NK-92 treated with Interleukin-12 subunit alpha and Interleukin-12 subunit beta, amount 100 ng/mL, for 24 hours (cell line): Measurements from ENCODE around the gene ZNF470.

Source experiments
- DNase-seq: peaks from one replicate; lab custom pipeline; 2025; lab: John Stamatoyannopoulos, UW

Gene ZNF470

GRCh38 chr19:56567274-56568120 is at the start of gene ZNF470:
TSS of gene ZNF470 (plus strand) at chr19:56567468. CDS start at chr19:56570312, 2,844 bp downstream.
- DNase-seq = no peak

- no peak for DNase-seq
Observed at GRCh38 chr19:56525214-56525860, 41.9 kb upstream of the ZNF470 start.

- DNase-seq = no peak
Observed at GRCh38 chr19:56537442-56537841, 29.8 kb upstream of the ZNF470 start.

- DNase-seq = no peak
Observed at GRCh38 chr19:56538254-56538760, 29.0 kb upstream of the ZNF470 start.

GRCh38 chr19:56538761-56539263 is 28.5 kb upstream of the ZNF470 start, which contains the start of gene ZFP28:
TSS of gene ZFP28 (plus strand) at chr19:56538948. CDS start at chr19:56539019, 71 bp downstream.
- no peak for DNase-seq

GRCh38 chr19:56543776-56544175 is 23.5 kb upstream of the ZNF470 start:
- DNase-seq = no peak

GRCh38 chr19:56547535-56547934 is 19.7 kb upstream of the ZNF470 start:
- no peak for DNase-seq

- DNase-seq = no peak
Observed at GRCh38 chr19:56554272-56554869, 12.9 kb upstream of the ZNF470 start.

GRCh38 chr19:56562766-56563165 is 4.5 kb upstream of the ZNF470 start:
- no peak for DNase-seq

- DNase-seq = no peak
Observed at GRCh38 chr19:56566904-56567273, 379 bp upstream of the ZNF470 start.

GRCh38 chr19:56572589-56572988 is 5.3 kb downstream of the ZNF470 start:
- DNase-seq = no peak

GRCh38 chr19:56573914-56574313 is 6.6 kb downstream of the ZNF470 start:
- DNase-seq = no peak

GRCh38 chr19:56577719-56578602 is 10.7 kb downstream of the ZNF470 start:
- no peak for DNase-seq

- DNase-seq = no peak
Observed at GRCh38 chr19:56594446-56594782, 27.1 kb downstream of the ZNF470 start.

- DNase-seq = no peak
Observed at GRCh38 chr19:56594783-56595547, 27.7 kb downstream of the ZNF470 start, which contains the start of gene ZNF71. TSS of gene ZNF71 (plus strand) at chr19:56595302. CDS start at chr19:56601559, 6,257 bp downstream.

- DNase-seq = no peak
Observed at GRCh38 chr19:56595548-56595899, 28.3 kb downstream of the ZNF470 start.

- no peak for DNase-seq
Observed at GRCh38 chr19:56596676-56597075, 29.4 kb downstream of the ZNF470 start.

- DNase-seq = no peak
Observed at GRCh38 chr19:56597696-56598095, 30.4 kb downstream of the ZNF470 start.

GRCh38 chr19:56601375-56601774 is 34.1 kb downstream of the ZNF470 start:
- no peak for DNase-seq

- no peak for DNase-seq
Observed at GRCh38 chr19:56603829-56604228, 36.6 kb downstream of the ZNF470 start.
